CD4-positive, alpha-beta T cell (primary cell): ENCODE data around the gene CASKIN1. TPM values are rescaled to one million over a fixed set of nuclear protein-coding genes. Genes with fewer than 3 reads are reported as not detected.

Source experiments
- ATAC-seq: fragments of 200-7000 bp; cut with Tn5 transposase; one replicate; pipeline ENCODE4 v1.10.0; 2022; ENCODE audit warnings: mild to moderate bottlenecking; ENCODE audit not compliant: poor library complexity
- CTCF ChIA-PET: fragments of 350-600 bp; sonication (Branson Sonifier 250); formaldehyde crosslinking; loops from one replicate; lab custom pipeline; 2021; ENCODE audit warnings: antibody characterized with exemption, inconsistent platforms; lab: Charles Lee
- POLR2A ChIA-PET: fragments of 350-600 bp; sonication (Branson Sonifier 250); formaldehyde crosslinking; loops from one replicate; lab custom pipeline; 2021; ENCODE audit warnings: antibody characterized with exemption, inconsistent platforms; lab: Charles Lee
- DNase-seq, 14 experiments: peaks; one replicate each; pipeline ENCODE4 v3.0.0-alpha.2; 2013 to 2020; ENCODE audit warnings: mixed read lengths in 2 of 14
- H3K27ac ChIP-seq, 2 donors: one replicate each; pipeline versions ENCODE4 v1.5.1 to v1.7.0; 2013; ENCODE audit warnings: low read length in 2 of 2, low read depth in 1 of 2, mild to moderate bottlenecking in 1 of 2
- H3K27me3 ChIP-seq, 2 experiments: 1 replicate in 1 of 2; 2 replicates in 1 of 2; pipeline versions ENCODE4 v1.6.1 to v1.7.0; 2013; ENCODE audit warnings: low read length in 2 of 2, control low read depth in 1 of 2, mild to moderate bottlenecking in 1 of 2, moderate library complexity in 1 of 2; ENCODE audit not compliant: insufficient read depth in 2 of 2, control insufficient read depth in 1 of 2
- H3K36me3 ChIP-seq: one replicate; pipeline ENCODE4 v1.6.1; 2013; ENCODE audit warnings: low read length, control low read depth; ENCODE audit not compliant: insufficient read depth
- H3K4me1 ChIP-seq: one replicate; pipeline ENCODE4 v1.6.1; 2013; ENCODE audit warnings: low read length, control low read depth; ENCODE audit not compliant: insufficient read depth
- H3K4me3 ChIP-seq: one replicate; pipeline ENCODE4 v1.5.1; 2013; ENCODE audit warnings: mild to moderate bottlenecking, low read length, moderate library complexity
- H3K9me3 ChIP-seq, 2 experiments: 1 replicate in 1 of 2; 2 replicates in 1 of 2; pipeline versions ENCODE4 v1.6.1 to v1.7.0; 2013; ENCODE audit warnings: low read length in 2 of 2, mild to moderate bottlenecking in 2 of 2, control low read depth in 1 of 2, moderate library complexity in 1 of 2; ENCODE audit not compliant: control insufficient read depth in 1 of 2, insufficient read depth in 1 of 2
- H3K27ac Mint-ChIP-seq: one replicate; pipeline ENCODE4 v1.8.0; 2020; ENCODE audit warnings: mixed read lengths
- H3K27me3 Mint-ChIP-seq: one replicate; pipeline ENCODE4 v1.8.0; 2021; ENCODE audit warnings: mixed read lengths
- H3K36me3 Mint-ChIP-seq: one replicate; pipeline ENCODE4 v1.8.0; 2021; ENCODE audit warnings: low read depth, mixed read lengths
- H3K4me1 Mint-ChIP-seq: one replicate; pipeline ENCODE4 v1.8.0; 2021; ENCODE audit warnings: low read depth, mixed read lengths
- H3K4me3 Mint-ChIP-seq: one replicate; pipeline ENCODE4 v1.8.0; 2020; ENCODE audit warnings: mild to moderate bottlenecking, mixed read lengths
- H3K9me3 Mint-ChIP-seq: one replicate; pipeline ENCODE4 v1.8.0; 2020; ENCODE audit warnings: mixed read lengths
- intact Hi-C, 2 experiments: fragments of 100-400 bp; cut with DNase I in 1 of 2; cut with micrococcal nuclease in 1 of 2; formaldehyde crosslinking; loops; one replicate each; pipeline versions ENCODE4 v1.15.1 to v1.9.0; 2023 to 2025; cut with DNase I, micrococcal nuclease
- total RNA-seq, 174 experiments: library from RNA in 2 of 174; stranded (reverse) in 2 of 174; gene quantifications; one replicate each; pipeline ENCODE4 v1.2.3 and lab custom pipeline; 2021 to 2026
- TF ChIP-seq, protein P1 (sequence below): fragments of 200-600 bp; IDR thresholded peaks from one replicate; pipeline ENCODE4 v1.8.0; 2022; ENCODE audit warnings: antibody characterized with exemption, mild to moderate bottlenecking

CASKIN1 gene
- total RNA-seq, 2 experiments from 2014 or later, result 0.06 TPM; not detected in 1

DNA sequence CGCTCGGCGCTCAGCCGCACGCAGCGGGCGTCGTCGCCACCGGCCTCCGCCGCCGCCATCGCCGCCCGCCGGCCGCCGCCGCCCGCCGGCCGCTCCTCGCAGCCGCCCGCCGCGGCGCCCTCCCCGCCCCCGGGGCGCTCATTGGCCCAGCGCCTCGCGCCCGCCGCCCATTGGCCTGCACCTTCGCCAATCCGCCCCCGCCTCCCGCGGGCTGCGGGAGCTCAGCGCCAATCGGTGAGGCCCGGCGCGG is 18.2 kb upstream of the CASKIN1 start, which contains the start of gene PGP:
PGP (minus strand) TSS at position 122 of the 250 bp plus-strand sequence; CDS start at position 59, 63 bp downstream.
- no peaks in the 10 kb centered on the region for H3K9me3 ChIP-seq
- H3K27me3 ChIP-seq, result no peaks in the 10 kb centered on the region
- H3K36me3 ChIP-seq, result peaks cover under 1% of the 10 kb centered on the region
- Mint-ChIP-seq H3K4me1 (peaks cover 11% of the 10 kb centered on the region), H3K27ac (peak within 1 kb of the TSS; percentile 71), H3K9me3 (no peaks in the 10 kb centered on the region), H3K4me3 (peak within 1 kb of the TSS; percentile 88), H3K27me3 (no peaks in the 10 kb centered on the region), H3K36me3 (peaks cover 3% of the 10 kb centered on the region)
- CTCF ChIA-PET, result interaction anchor here (0.7 to 1.4 kb wide), 3 partner anchors 20 to 74 kb away, joined by 3 to 5 read pairs (median 4); partner anchors contain the start of gene ECI1
- intact Hi-C loops, result loop anchor here in 1 of 2 experiments (1.0 to 10.0 kb wide), 2 partner anchors 8 to 800 kb away; partner anchors contain the start of gene UNKL
- DNase-seq (no peak), ATAC-seq (peak; percentile 96)
- TF ChIP-seq, protein P1, sequence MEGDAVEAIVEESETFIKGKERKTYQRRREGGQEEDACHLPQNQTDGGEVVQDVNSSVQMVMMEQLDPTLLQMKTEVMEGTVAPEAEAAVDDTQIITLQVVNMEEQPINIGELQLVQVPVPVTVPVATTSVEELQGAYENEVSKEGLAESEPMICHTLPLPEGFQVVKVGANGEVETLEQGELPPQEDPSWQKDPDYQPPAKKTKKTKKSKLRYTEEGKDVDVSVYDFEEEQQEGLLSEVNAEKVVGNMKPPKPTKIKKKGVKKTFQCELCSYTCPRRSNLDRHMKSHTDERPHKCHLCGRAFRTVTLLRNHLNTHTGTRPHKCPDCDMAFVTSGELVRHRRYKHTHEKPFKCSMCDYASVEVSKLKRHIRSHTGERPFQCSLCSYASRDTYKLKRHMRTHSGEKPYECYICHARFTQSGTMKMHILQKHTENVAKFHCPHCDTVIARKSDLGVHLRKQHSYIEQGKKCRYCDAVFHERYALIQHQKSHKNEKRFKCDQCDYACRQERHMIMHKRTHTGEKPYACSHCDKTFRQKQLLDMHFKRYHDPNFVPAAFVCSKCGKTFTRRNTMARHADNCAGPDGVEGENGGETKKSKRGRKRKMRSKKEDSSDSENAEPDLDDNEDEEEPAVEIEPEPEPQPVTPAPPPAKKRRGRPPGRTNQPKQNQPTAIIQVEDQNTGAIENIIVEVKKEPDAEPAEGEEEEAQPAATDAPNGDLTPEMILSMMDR, result no peak
- H3K4me3 ChIP-seq, result peak within 1 kb of the TSS; percentile 76
- peaks cover 25% of the 10 kb centered on the region for H3K4me1 ChIP-seq
- peak within 1 kb of the TSS; percentile 64 to 73 for H3K27ac ChIP-seq
- POLR2A ChIA-PET, result interaction anchor here (0.6 to 2.5 kb wide), 21 partner anchors 9 to 668 kb away, joined by 3 to 47 read pairs (median 4); partner anchors contain the start of genes AMDHD2, ATP6V0C, DNASE1L2 and E4F1

DNA sequence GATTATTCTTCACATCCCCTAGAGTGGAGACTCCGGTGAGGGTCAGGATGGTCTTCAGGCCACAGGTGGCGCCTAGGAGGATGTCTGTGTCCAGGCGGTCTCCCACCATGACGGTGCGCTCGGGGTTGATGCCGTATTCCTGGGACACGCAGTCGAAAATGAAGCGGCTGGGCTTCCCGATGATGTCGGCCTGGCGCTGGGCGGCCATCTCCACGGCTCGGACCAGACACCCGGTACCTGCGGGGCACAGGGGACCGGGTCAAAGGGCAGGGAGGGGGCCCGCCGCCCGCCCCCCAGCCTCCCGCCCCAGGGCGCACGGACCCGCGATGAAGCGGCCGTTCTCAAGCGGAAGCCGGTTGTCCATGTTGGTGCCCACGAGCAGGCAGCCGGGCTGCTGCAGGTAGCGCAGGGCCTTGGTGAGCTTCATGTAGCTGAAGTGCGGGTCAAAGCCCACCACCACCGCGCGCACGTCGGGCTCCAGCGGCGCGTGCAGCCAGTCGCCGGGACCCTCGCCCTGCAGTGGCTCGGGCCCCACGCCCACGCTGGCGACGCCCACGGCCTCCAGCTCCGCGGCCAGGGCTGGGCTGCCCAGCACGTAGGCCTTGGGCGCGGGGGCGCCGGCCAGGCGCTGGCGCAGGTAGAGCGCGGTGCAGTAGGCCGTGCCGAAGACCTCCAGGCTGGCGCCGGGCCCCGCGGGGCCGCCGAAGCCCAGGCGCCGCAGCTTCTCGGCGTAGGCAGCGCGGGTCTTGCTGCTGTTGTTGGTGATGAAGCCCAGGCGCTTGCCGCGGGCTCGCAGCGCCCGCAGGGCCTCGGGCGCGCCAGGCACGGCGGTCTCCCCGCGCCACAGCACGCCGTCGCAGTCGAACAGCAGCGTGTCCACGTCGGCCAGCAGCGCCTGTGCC is 17.7 kb upstream of the CASKIN1 start:
- H3K27me3 ChIP-seq, result no peaks in the 10 kb centered on the region
- H3K4me3 ChIP-seq, result peak overlapping the region; percentile 34
- H3K4me1 Mint-ChIP-seq, result peaks cover 11% of the 10 kb centered on the region
- H3K9me3 ChIP-seq, result no peaks in the 10 kb centered on the region
- H3K36me3 Mint-ChIP-seq, result peaks cover 3% of the 10 kb centered on the region
- H3K27ac ChIP-seq, result peak overlapping the region in 1 of 2 donors; percentile 21
- peak overlapping the region; percentile 66 for H3K27ac Mint-ChIP-seq
- POLR2A ChIA-PET, result interaction anchor here (0.6 to 2.5 kb wide), 19 partner anchors 9 to 668 kb away, joined by 3 to 47 read pairs (median 4); partner anchors contain the start of genes AMDHD2, ATP6V0C, DNASE1L2 and E4F1
- H3K27me3 Mint-ChIP-seq, result no peaks in the 10 kb centered on the region
- H3K36me3 ChIP-seq, result peaks cover 6% of the 10 kb centered on the region
- H3K4me1 ChIP-seq, result peaks cover 25% of the 10 kb centered on the region
- CTCF ChIA-PET, result interaction anchor here (0.7 to 1.4 kb wide), 2 partner anchors 37 to 74 kb away, joined by 4 to 5 read pairs; partner anchors contain the start of gene ECI1
- no peaks in the 10 kb centered on the region for H3K9me3 Mint-ChIP-seq
- ATAC-seq, result no peak
- intact Hi-C loops, result loop anchor here in 1 of 2 experiments (1.0 to 10.0 kb wide), 2 partner anchors 8 to 799 kb away; partner anchors contain the start of gene UNKL
- peak overlapping the region; percentile 85 for H3K4me3 Mint-ChIP-seq
- TF ChIP-seq, protein P1, result no peak
- DNase-seq, result no peak
